ENCODE results near the gene MOBP.

MOBP gene

DNA sequence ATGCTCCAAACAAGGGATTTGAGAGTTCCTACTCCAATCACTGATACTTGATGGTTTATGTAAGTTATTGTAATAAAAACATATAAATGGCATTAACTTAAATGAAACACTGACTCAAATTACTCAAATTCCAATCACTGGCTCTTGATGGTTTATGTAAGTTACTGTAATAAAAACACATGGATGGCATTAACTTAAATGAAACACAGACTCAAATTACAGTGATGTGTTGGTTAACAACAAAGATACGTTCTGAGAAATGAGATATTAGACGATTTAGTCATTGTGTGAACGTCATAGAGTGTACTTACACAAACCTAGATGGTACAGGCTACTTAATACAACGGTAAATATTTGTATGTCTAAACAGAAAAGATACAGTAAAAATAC, 6.6 kb downstream of the MOBP start:
- H3K9me3 ChIP-seq (ENCODE audit: insufficient read depth, low read depth, low read length): no peaks in the 10 kb centered on the region
- no peak overlapping the region for H3K27ac ChIP-seq (ENCODE audit: low read length)
- no peaks in the 10 kb centered on the region for H3K36me3 ChIP-seq (ENCODE audit: insufficient read depth, low read depth, low read length)
- peaks cover 10% of the 10 kb centered on the region; the same call in 1 of the 2 replicates for H3K4me1 ChIP-seq (ENCODE audit: insufficient read depth, low read length)
- no peak overlapping the region for H3K4me3 ChIP-seq (ENCODE audit: low read length)
- H3K9ac ChIP-seq (ENCODE audit: low read depth, low read length): no peak overlapping the region
- H3K27me3 ChIP-seq (ENCODE audit: insufficient read depth, low read length): no peaks in the 10 kb centered on the region

DNA sequence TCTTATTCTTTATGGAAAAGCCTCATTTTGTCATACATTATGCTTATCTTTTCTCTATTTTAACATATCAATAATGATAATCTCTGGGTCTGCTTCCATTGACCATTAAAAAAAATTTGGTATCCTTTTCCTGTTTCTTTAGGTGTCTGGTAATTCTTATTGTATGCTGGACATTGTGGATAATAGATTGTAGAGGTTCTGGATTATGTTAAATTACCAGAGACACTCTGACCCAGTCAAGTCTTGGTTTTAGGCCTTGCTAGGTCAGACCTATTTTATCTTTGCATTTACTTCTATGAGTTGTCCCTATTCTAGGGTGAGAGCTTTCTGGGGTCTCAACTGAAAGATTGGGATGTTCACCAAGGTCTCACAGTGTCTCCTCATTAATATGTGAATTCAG, 9.3 kb downstream of the MOBP start:
- H3K27ac ChIP-seq (ENCODE audit: low read length): no peak overlapping the region
- no peaks in the 10 kb centered on the region for H3K27me3 ChIP-seq (ENCODE audit: insufficient read depth, low read length)
- no peaks in the 10 kb centered on the region for H3K36me3 ChIP-seq (ENCODE audit: insufficient read depth, low read depth, low read length)
- H3K4me3 ChIP-seq (ENCODE audit: low read length): no peak overlapping the region
- H3K4me1 ChIP-seq (ENCODE audit: insufficient read depth, low read length): peaks cover 10% of the 10 kb centered on the region; the same call in 1 of the 2 replicates
- H3K9ac ChIP-seq (ENCODE audit: low read depth, low read length): no peak overlapping the region
- no peaks in the 10 kb centered on the region for H3K9me3 ChIP-seq (ENCODE audit: insufficient read depth, low read depth, low read length)

DNA sequence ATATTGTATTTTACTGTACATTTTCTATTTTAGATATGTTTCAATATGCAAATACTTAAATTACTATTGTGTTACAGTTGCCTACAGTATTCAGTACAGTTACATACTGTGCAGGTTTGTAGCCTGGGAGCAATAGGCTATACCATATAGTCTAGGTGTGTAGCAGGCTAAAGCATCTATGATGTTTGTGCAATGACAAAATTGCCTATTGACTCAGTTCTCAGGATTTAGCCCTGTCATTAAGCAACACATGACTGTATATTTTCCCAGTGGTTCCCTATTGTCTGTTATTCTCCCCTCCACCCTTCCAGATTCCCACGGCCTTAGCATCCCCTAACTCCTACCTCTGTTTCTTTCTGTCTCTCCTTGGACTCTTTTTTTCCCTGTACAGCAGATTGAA, 10.7 kb downstream of the MOBP start:
- H3K27ac ChIP-seq (ENCODE audit: low read length): no peak overlapping the region
- no peaks in the 10 kb centered on the region for H3K36me3 ChIP-seq (ENCODE audit: insufficient read depth, low read depth, low read length)
- peaks cover 7% of the 10 kb centered on the region; the same call in 1 of the 2 replicates for H3K4me1 ChIP-seq (ENCODE audit: insufficient read depth, low read length)
- H3K4me3 ChIP-seq (ENCODE audit: low read length): no peak overlapping the region
- H3K9ac ChIP-seq (ENCODE audit: low read depth, low read length): no peak overlapping the region
- no peaks in the 10 kb centered on the region for H3K9me3 ChIP-seq (ENCODE audit: insufficient read depth, low read depth, low read length)
- no peaks in the 10 kb centered on the region for H3K27me3 ChIP-seq (ENCODE audit: insufficient read depth, low read length)

DNA sequence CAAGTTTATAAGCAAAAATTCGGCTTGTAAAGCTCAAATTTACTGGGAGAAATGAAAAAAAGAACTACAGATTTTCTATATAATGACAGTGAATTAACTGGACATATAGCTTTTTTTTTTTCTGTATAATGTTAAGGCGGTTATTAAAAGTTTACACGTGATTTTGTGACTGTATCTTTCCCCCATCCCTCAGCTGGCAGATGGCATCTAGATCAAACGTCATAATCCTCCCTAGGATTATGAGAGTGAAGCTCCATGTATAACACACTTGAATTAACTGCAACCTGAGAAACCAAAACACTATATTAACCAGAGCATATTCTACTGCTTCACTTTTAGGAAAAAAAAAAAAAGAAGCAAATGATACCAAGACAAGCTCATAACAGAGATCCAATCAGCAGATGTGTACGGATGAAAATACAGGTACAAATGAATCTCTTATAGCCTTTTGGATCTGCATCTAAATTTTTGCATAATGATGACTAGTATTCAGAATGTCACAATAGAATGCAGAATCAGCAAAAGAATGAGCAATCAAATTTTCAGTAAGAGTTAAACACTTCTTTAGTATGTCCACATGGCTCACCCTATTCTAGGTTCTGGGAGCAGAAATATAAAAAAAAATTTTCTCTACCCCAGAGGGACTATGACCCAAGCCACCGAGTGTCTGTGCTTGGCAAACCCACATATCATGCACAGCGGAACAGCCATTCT, 12.4 kb downstream of the MOBP start:
- no peaks in the 10 kb centered on the region for H3K9me3 ChIP-seq (ENCODE audit: insufficient read depth, low read depth, low read length)
- H3K36me3 ChIP-seq (ENCODE audit: insufficient read depth, low read depth, low read length): no peaks in the 10 kb centered on the region
- no peak overlapping the region for H3K4me3 ChIP-seq (ENCODE audit: low read length)
- no peaks in the 10 kb centered on the region for H3K27me3 ChIP-seq (ENCODE audit: insufficient read depth, low read length)
- H3K27ac ChIP-seq (ENCODE audit: low read length): no peak overlapping the region
- no peaks in the 10 kb centered on the region for H3K4me1 ChIP-seq (ENCODE audit: insufficient read depth, low read length)
- no peak overlapping the region for H3K9ac ChIP-seq (ENCODE audit: low read depth, low read length)

DNA sequence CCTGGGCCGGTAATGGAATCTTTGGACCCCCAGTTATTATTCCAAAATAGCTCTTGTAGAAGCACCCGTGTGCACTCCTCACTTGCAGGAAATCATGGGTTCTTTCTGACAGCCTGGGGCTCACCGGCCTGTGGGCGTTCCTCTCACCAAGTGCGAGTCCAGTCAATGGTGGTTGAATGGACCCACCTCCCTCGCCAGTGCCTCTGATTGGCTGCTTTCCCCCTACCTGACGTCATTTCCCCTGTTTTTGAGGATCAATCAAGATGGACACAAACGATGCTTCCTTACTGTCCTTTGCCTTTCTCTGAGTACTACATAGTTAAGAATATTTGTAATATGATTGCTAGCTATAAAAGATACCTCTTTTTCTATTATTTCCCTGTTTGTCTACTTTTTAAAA, 18.1 kb downstream of the MOBP start:
- Histone ChIP-seq H3K27me3 (ENCODE audit: insufficient read depth, low read length) (no peaks in the 10 kb centered on the region), H3K4me1 (ENCODE audit: insufficient read depth, low read length) (no peaks in the 10 kb centered on the region), H3K27ac (ENCODE audit: low read length) (no peak overlapping the region), H3K36me3 (ENCODE audit: insufficient read depth, low read depth, low read length) (no peaks in the 10 kb centered on the region), H3K9me3 (ENCODE audit: insufficient read depth, low read depth, low read length) (no peaks in the 10 kb centered on the region), H3K4me3 (ENCODE audit: low read length) (no peak overlapping the region), H3K9ac (ENCODE audit: low read depth, low read length) (no peak overlapping the region)

DNA sequence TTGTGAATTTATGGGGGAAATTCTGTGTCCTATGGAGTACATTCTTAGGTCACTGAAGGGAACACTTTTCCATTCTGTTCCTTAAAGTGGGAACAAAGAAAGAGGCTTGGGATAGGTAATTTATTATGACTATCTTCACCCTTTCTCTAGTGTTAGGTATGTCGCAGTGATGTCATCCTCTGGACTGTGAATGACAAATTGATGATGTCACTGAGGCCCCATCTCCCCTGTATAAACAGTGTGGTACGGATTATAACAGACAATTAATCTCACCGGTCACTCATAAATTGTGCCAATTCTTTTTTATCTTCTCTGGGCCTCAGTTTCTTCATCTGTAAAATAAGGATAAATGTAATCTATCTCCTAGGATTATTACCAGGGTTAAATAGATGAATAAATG, 23.5 kb downstream of the MOBP start:
- H3K9ac ChIP-seq (ENCODE audit: low read depth, low read length): no peak overlapping the region
- no peaks in the 10 kb centered on the region for H3K4me1 ChIP-seq (ENCODE audit: insufficient read depth, low read length)
- no peaks in the 10 kb centered on the region for H3K36me3 ChIP-seq (ENCODE audit: insufficient read depth, low read depth, low read length)
- H3K27ac ChIP-seq (ENCODE audit: low read length): no peak overlapping the region
- no peak overlapping the region for H3K4me3 ChIP-seq (ENCODE audit: low read length)
- no peaks in the 10 kb centered on the region for H3K9me3 ChIP-seq (ENCODE audit: insufficient read depth, low read depth, low read length)
- H3K27me3 ChIP-seq (ENCODE audit: insufficient read depth, low read length): no peaks in the 10 kb centered on the region

DNA sequence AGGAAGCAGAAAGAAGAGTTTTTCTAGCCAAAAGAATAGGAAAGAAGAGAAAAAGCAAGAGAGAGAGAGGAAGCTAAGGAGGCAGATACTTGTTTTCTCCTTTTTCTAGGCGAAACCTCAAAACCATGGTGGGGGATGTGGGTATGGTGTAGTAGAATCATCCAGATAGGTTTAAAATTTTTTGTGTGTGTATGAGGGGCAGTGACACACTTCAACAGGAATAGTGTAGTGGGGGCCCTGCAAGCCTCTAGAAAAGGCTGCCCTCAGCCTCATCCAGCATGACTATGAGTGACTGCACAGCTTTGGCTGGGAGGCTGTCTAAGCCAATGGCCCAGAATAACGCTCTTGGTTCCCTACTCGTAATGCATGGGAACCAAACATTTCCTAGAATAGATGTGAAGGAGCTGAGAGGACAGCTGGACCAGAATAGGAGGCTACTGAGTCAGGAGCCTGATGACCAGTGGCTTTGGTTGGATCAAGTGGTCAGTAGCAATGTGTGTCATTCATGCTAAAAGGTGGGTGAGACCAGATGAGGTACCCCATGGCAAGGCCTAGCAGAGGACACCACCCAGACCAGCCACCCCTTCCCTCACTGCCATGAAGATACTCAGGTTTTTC, 24.4 kb downstream of the MOBP start:
- Histone ChIP-seq H3K27me3 (ENCODE audit: insufficient read depth, low read length) (no peaks in the 10 kb centered on the region), H3K4me1 (ENCODE audit: insufficient read depth, low read length) (no peaks in the 10 kb centered on the region), H3K9ac (ENCODE audit: low read depth, low read length) (no peak overlapping the region), H3K9me3 (ENCODE audit: insufficient read depth, low read depth, low read length) (no peaks in the 10 kb centered on the region), H3K4me3 (ENCODE audit: low read length) (no peak overlapping the region), H3K27ac (ENCODE audit: low read length) (no peak overlapping the region), H3K36me3 (ENCODE audit: insufficient read depth, low read depth, low read length) (no peaks in the 10 kb centered on the region)

DNA sequence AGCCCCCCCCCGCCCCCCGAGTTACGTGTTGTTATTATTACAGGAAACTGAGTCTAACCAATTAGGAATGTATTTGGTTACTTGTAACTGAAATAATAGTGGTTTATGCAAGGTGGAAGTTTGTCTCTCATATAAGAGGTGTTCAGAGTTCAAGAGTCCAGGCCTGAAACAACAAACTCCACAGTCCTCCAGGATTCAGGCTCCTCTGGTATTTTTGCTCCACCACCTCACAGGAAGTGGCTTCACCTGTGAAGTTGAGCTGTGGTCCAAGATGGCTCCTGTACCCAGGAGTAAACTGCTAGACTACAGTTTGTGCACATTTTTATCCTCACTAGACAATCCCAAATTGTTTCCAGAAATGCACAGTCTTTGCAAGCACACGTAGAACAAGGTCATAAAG, 27.3 kb downstream of the MOBP start:
- Histone ChIP-seq H3K4me3 (ENCODE audit: low read length) (no peak overlapping the region), H3K4me1 (ENCODE audit: insufficient read depth, low read length) (no peaks in the 10 kb centered on the region), H3K9me3 (ENCODE audit: insufficient read depth, low read depth, low read length) (no peaks in the 10 kb centered on the region), H3K27ac (ENCODE audit: low read length) (no peak overlapping the region), H3K27me3 (ENCODE audit: insufficient read depth, low read length) (peaks cover 5% of the 10 kb centered on the region; the same call in 1 of the 2 replicates), H3K36me3 (ENCODE audit: insufficient read depth, low read depth, low read length) (no peaks in the 10 kb centered on the region), H3K9ac (ENCODE audit: low read depth, low read length) (no peak overlapping the region)

DNA sequence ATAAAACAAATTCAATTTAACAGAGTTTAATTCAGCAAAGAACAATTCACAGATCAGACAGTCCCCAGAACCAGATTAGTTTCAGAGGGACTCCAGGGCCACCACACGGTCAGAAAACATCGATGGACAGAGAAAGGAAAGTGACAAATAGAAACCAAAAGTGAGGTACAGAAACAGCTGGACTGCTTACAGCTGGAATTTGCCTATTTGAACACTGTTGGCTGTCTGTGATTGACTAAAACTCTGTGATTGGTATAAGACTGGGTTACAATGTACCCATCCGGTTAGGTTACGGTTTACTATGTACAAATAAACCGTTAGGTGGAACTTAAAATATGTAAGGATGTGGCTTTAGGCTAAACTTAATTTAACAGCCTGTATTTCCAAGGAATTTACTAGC, 30.3 kb downstream of the MOBP start:
- H3K36me3 ChIP-seq (ENCODE audit: insufficient read depth, low read depth, low read length): no peaks in the 10 kb centered on the region
- H3K4me1 ChIP-seq (ENCODE audit: insufficient read depth, low read length): no peaks in the 10 kb centered on the region
- H3K9me3 ChIP-seq (ENCODE audit: insufficient read depth, low read depth, low read length): no peaks in the 10 kb centered on the region
- H3K9ac ChIP-seq (ENCODE audit: low read depth, low read length): no peak overlapping the region
- H3K4me3 ChIP-seq (ENCODE audit: low read length): no peak overlapping the region; the same call in 1 of the 2 replicates
- peaks cover 5% of the 10 kb centered on the region; the same call in 1 of the 2 replicates for H3K27me3 ChIP-seq (ENCODE audit: insufficient read depth, low read length)
- no peak overlapping the region for H3K27ac ChIP-seq (ENCODE audit: low read length)

DNA sequence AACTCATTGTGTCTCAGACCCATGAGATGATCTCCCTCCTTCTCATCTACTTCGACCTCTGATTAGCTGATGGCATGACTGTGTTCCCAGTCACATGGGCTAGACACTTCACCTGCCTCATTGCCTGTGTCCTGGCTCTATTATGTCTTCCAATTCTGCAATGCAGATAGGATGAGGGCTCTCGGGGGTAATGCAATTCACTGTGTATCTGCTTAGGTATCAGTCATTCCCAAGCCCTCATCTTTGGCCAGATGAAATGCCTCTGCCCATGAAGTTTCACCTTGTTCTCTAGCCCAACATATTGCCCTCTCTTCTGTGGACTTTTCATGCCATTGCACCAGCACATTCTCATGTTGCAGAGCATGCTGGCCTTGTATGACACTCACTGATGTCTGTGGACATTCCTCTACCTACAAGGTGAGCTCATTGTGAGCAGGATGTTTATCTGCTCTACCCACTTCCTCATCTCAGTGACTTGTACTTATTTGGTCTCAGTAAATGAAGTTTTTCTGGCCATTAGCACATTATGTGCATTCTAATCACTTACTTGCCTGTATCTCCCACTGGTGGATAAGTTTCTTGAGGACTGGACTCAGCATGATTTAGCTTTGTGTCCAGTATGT, 32.3 kb downstream of the MOBP start:
- Histone ChIP-seq H3K36me3 (ENCODE audit: insufficient read depth, low read depth, low read length) (no peaks in the 10 kb centered on the region), H3K9ac (ENCODE audit: low read depth, low read length) (no peak overlapping the region), H3K4me1 (ENCODE audit: insufficient read depth, low read length) (no peaks in the 10 kb centered on the region), H3K9me3 (ENCODE audit: insufficient read depth, low read depth, low read length) (no peaks in the 10 kb centered on the region), H3K27me3 (ENCODE audit: insufficient read depth, low read length) (peaks cover 5% of the 10 kb centered on the region; the same call in 1 of the 2 replicates), H3K4me3 (ENCODE audit: low read length) (no peak overlapping the region), H3K27ac (ENCODE audit: low read length) (no peak overlapping the region)

DNA sequence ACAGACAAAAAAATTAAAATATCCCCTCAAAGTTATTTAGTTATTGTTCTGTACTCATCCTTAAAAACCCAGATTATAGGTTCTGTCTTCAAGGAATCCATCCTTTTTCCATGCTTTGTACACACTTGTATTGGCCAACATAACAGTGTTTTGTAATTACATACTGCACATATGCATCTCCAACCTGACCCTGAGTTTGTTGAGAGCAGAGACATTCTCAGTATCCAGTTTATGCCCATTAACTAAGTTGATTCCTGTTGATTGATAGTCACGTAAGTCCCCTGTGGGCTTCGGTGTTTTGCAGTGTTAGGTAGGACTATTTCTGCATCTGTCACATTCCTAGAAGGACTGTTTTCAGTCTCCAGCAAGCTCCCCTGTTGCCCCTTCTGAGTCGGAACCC, 33.6 kb downstream of the MOBP start:
- H3K9me3 ChIP-seq (ENCODE audit: insufficient read depth, low read depth, low read length): no peaks in the 10 kb centered on the region
- peaks cover 8% of the 10 kb centered on the region; the same call in 1 of the 2 replicates for H3K4me1 ChIP-seq (ENCODE audit: insufficient read depth, low read length)
- no peaks in the 10 kb centered on the region for H3K36me3 ChIP-seq (ENCODE audit: insufficient read depth, low read depth, low read length)
- H3K9ac ChIP-seq (ENCODE audit: low read depth, low read length): no peak overlapping the region
- no peak overlapping the region for H3K27ac ChIP-seq (ENCODE audit: low read length)
- peaks cover 7% of the 10 kb centered on the region for H3K27me3 ChIP-seq (ENCODE audit: insufficient read depth, low read length)
- no peak overlapping the region for H3K4me3 ChIP-seq (ENCODE audit: low read length)
